Loucy (cell line): Measurements from ENCODE around the gene ZC3H18.

Source experiments
- H2AFZ ChIP-seq: fragments of 200-600 bp; sonication (generic); 2 replicates; pipeline ENCODE4 v1.6.0; 2016; ENCODE audit warnings: antibody characterized with exemption, mild to moderate bottlenecking, low read length, moderate library complexity
- H3F3A ChIP-seq: fragments of 200-600 bp; 2 replicates; pipeline ENCODE4 v1.6.0; 2016; ENCODE audit warnings: antibody characterized with exemption, low read depth, mild to moderate bottlenecking
- H3K27me3 ChIP-seq: fragments of 200-600 bp; sonication (generic); 2 replicates; pipeline ENCODE4 v1.6.1; 2014; ENCODE audit warnings: low read length, mild to moderate bottlenecking; ENCODE audit not compliant: insufficient read depth, poor library complexity, severe bottlenecking
- H3K36me3 ChIP-seq: fragments of 200-600 bp; sonication (generic); 2 replicates; pipeline ENCODE4 v1.6.1; 2016; ENCODE audit warnings: low read length; ENCODE audit not compliant: insufficient read depth
- H3K4me1 ChIP-seq: fragments of 200-600 bp; sonication (generic); 2 replicates; pipeline ENCODE4 v1.5.1; 2014; ENCODE audit warnings: low read length, mild to moderate bottlenecking; ENCODE audit not compliant: insufficient read depth, poor library complexity, severe bottlenecking
- H3K4me2 ChIP-seq: fragments of 200-600 bp; sonication (generic); 2 replicates; pipeline ENCODE4 v1.6.0; 2014; ENCODE audit warnings: antibody characterized with exemption, low read length, low read depth, mild to moderate bottlenecking; ENCODE audit not compliant: poor library complexity, severe bottlenecking
- H3K4me3 ChIP-seq: fragments of 200-600 bp; sonication (generic); 2 replicates; pipeline ENCODE4 v1.5.1; 2014; ENCODE audit warnings: low read length, mild to moderate bottlenecking, mixed read lengths; ENCODE audit not compliant: poor library complexity, severe bottlenecking
- H3K79me2 ChIP-seq: fragments of 200-600 bp; sonication (generic); 2 replicates; pipeline ENCODE4 v1.6.1; 2014; ENCODE audit warnings: low read length; ENCODE audit not compliant: insufficient read depth
- H3K9ac ChIP-seq: fragments of 200-600 bp; sonication (generic); 2 replicates; pipeline ENCODE4 v1.6.0; 2014; ENCODE audit warnings: mild to moderate bottlenecking, low read depth, low read length, moderate library complexity; ENCODE audit not compliant: poor library complexity, severe bottlenecking
- H3K9me2 ChIP-seq: fragments of 200-600 bp; sonication (generic); replicated peaks from 2 replicates; pipeline ENCODE4 v1.6.1; 2016; ENCODE audit warnings: low read depth, low read length, mixed read lengths
- H3K9me3 ChIP-seq: fragments of 200-600 bp; sonication (generic); 2 replicates; pipeline ENCODE4 v1.6.1; 2014; ENCODE audit warnings: mild to moderate bottlenecking, antibody characterized with exemption, low read length, low read depth; ENCODE audit not compliant: insufficient read depth
- H4K20me1 ChIP-seq: fragments of 200-600 bp; sonication (generic); 2 replicates; pipeline ENCODE4 v1.6.0; 2014; ENCODE audit warnings: antibody characterized with exemption, low read length, mild to moderate bottlenecking; ENCODE audit not compliant: insufficient read depth, poor library complexity, severe bottlenecking
- EZH2phosphoT487 ChIP-seq: fragments of 200-600 bp; IDR thresholded peaks from 2 replicates; pipeline ENCODE4 v1.6.1; 2018; ENCODE audit warnings: antibody characterized with exemption, mild to moderate bottlenecking, moderate library complexity, borderline replicate concordance
- TF ChIP-seq, protein P1 (sequence below): fragments of 200-600 bp; sonication (generic); conservative IDR thresholded peaks from 2 replicates; pipeline ENCODE4 v1.5.1; 2014; ENCODE audit warnings: mild to moderate bottlenecking, antibody characterized with exemption, low read length

The ZC3H18 gene

DNA sequence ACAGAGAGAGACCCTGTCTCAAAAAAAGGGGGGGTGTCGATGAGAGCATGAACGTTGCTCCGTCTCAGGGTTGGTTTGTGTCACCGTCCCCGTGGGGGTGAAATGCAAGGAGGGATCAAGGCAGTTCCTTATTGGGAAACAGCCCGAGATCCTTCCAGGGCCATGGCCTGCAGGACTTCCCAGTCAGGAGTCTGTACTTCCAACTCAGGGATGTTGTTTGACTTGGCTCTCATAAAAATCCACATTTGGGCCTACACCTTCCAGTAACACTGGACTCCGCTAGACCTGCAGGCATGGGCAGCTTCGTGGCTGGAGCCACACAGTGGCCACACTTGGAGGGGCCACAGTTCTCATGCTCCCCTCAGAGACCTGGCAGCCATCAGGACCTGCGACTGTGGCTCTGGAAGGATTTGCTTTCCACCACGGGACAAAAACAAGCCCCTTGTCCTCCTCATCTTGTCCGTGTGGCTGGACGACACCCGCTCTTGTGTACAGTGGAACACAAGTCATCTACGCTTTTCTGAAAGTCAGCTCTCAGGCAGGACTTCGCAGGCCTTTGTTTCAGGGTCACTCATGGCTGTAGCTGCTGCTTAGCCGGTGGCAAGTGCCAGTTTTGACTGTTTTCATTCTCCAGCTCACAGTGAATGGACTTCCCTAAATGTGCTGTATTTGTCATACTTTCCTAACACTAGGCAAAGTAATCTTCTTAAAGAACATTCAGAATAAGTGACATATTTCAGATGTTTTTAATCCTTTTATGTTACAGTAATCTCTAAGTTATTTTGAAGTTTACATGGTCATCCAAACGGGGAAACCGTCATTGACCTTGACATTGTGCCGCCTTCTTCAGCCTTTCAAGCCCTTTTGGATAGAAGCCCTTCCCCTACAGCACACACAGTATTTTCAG lies 44.0 kb downstream of the ZC3H18 start:
- H3K27me3 ChIP-seq: no peaks in the 10 kb centered on the region
- H3K4me1 ChIP-seq: no peaks in the 10 kb centered on the region
- no peaks in the 10 kb centered on the region for H3K79me2 ChIP-seq
- H3K4me2 ChIP-seq: no peak overlapping the region
- no peaks in the 10 kb centered on the region for H3K9me2 ChIP-seq
- H3K36me3 ChIP-seq: peaks cover 14% of the 10 kb centered on the region; the same call in 1 of the 2 replicates
- no peaks in the 10 kb centered on the region for H3K9me3 ChIP-seq
- no peak overlapping the region for H3K9ac ChIP-seq
- no peak overlapping the region for H3K4me3 ChIP-seq
- TF ChIP-seq EZH2phosphoT487: no peak
- TF ChIP-seq, protein P1, sequence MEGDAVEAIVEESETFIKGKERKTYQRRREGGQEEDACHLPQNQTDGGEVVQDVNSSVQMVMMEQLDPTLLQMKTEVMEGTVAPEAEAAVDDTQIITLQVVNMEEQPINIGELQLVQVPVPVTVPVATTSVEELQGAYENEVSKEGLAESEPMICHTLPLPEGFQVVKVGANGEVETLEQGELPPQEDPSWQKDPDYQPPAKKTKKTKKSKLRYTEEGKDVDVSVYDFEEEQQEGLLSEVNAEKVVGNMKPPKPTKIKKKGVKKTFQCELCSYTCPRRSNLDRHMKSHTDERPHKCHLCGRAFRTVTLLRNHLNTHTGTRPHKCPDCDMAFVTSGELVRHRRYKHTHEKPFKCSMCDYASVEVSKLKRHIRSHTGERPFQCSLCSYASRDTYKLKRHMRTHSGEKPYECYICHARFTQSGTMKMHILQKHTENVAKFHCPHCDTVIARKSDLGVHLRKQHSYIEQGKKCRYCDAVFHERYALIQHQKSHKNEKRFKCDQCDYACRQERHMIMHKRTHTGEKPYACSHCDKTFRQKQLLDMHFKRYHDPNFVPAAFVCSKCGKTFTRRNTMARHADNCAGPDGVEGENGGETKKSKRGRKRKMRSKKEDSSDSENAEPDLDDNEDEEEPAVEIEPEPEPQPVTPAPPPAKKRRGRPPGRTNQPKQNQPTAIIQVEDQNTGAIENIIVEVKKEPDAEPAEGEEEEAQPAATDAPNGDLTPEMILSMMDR: no peak
- H3F3A ChIP-seq: no peaks in the 10 kb centered on the region
- H4K20me1 ChIP-seq: no peaks in the 10 kb centered on the region
- H2AFZ ChIP-seq: no peak overlapping the region

DNA sequence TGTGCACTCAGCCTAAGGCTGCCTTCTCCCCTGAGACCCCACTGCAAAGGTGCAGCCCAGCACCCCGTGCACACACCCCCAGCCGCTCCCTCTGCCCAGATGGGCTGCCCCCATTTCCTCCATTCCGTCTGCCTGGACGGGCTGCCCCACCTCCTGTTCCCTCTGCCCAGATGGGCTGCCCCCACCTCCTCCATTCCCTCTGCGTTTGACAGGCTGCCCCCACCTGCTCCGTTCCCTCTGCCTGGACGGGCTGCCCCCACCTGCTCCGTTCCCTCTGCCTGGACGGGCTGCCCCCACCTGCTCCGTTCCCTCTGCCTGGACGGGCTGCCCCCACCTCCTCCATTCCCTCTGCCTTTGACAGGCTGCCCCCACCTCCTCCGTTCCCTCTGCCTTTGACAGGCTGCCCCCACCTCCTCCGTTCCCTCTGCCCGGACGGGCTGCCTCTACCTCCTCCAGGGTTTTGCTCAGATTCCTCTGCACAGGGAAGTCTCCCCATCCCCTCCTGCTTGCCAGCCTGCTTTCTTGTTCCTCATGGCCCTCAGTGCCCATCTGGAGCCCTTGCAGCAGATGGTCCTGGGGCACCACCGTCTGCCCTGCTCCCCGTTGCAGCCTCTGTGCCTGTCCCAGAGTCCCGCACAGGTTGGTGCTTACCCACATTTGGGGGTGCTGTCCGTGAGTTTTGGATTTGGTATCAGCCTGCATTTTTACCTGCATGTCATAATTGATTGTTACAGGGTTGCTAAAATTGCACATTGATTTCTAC lies 44.8 kb downstream of the ZC3H18 start:
- no peak overlapping the region for H3K9ac ChIP-seq
- H3K79me2 ChIP-seq: no peaks in the 10 kb centered on the region
- no peak overlapping the region for H3K4me2 ChIP-seq

DNA sequence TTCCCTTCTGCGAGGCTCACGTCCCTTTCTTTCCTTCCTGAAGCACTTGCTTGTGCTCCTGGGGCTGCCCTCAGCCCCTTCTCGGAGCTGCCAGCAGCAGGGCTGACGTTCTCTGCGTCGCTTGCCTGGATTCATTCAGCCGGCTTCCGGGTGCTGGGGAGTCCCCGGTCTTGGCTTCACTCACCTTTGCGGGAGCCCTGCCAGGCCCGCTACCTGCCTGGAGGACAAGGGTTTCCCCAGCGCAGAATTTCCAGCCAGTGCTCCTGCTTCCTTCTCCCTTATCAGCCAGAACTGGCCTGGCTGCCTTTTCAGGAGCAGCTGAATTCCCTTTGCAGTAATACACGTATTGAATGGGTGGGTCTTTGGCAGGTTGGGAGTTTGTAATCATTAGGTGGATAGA lies 46.1 kb downstream of the ZC3H18 start:
- Histone ChIP-seq H3K27me3 (no peaks in the 10 kb centered on the region), H3K36me3 (peaks cover 3% of the 10 kb centered on the region; the same call in 1 of the 2 replicates), H3K4me2 (no peak overlapping the region), H3K4me3 (no peak overlapping the region), H3K9me2 (no peaks in the 10 kb centered on the region), H4K20me1 (no peaks in the 10 kb centered on the region), H3K4me1 (no peaks in the 10 kb centered on the region), H3K9ac (no peak overlapping the region), H3K9me3 (no peaks in the 10 kb centered on the region), H3K79me2 (no peaks in the 10 kb centered on the region), H3F3A (no peaks in the 10 kb centered on the region), H2AFZ (no peak overlapping the region)
- TF ChIP-seq, protein P1: no peak
- no peak for TF ChIP-seq EZH2phosphoT487

More for the DNA sequence above, 44.8 kb downstream of the ZC3H18 start:
- H3K4me1 ChIP-seq: no peaks in the 10 kb centered on the region
- H3K4me3 ChIP-seq: no peak overlapping the region
- no peaks in the 10 kb centered on the region for H4K20me1 ChIP-seq
- no peaks in the 10 kb centered on the region for H3K27me3 ChIP-seq
- no peak overlapping the region for H2AFZ ChIP-seq
- no peaks in the 10 kb centered on the region for H3K9me3 ChIP-seq
- H3K36me3 ChIP-seq: peaks cover 14% of the 10 kb centered on the region; the same call in 1 of the 2 replicates
- no peaks in the 10 kb centered on the region for H3K9me2 ChIP-seq
- TF ChIP-seq, protein P1: no peak
- TF ChIP-seq EZH2phosphoT487: no peak
- H3F3A ChIP-seq: no peaks in the 10 kb centered on the region
